Measurements from ENCODE around the gene RTP5.

Gene RTP5

GRCh38 chr2:241891315-241891987 is 21.9 kb downstream of the RTP5 start:
- Histone ChIP-seq H3K27ac (ENCODE audit: insufficient read depth, low read length, poor library complexity, severe bottlenecking) (no peak overlapping the region), H3K36me3 (ENCODE audit: control insufficient read depth, insufficient read depth, low read length) (peaks cover 3% of the 10 kb centered on the region), H3K4me3 (ENCODE audit: insufficient read depth, low read depth, low read length, poor library complexity, severe bottlenecking) (no peak overlapping the region), H3K9me3 (ENCODE audit: control insufficient read depth, low read length) (no peaks in the 10 kb centered on the region), H3K27me3 (replicated peaks; ENCODE audit: control insufficient read depth, insufficient read depth, low read length, poor library complexity, severe bottlenecking) (no peaks in the 10 kb centered on the region), H3K4me1 (ENCODE audit: control insufficient read depth, insufficient read depth, low read length, poor library complexity, severe bottlenecking) (peaks cover 6% of the 10 kb centered on the region)
- DNase-seq = no peak

GRCh38 chr2:241891988-241892298 is 22.4 kb downstream of the RTP5 start:
- no peaks in the 10 kb centered on the region for H3K9me3 ChIP-seq (ENCODE audit: control insufficient read depth, low read length)

GRCh38 chr2:241892299-241893137 is 23.0 kb downstream of the RTP5 start:
- Histone ChIP-seq H3K4me3 (ENCODE audit: insufficient read depth, low read depth, low read length, poor library complexity, severe bottlenecking) (no peak overlapping the region), H3K36me3 (ENCODE audit: control insufficient read depth, insufficient read depth, low read length) (peaks cover 3% of the 10 kb centered on the region), H3K27ac (ENCODE audit: insufficient read depth, low read length, poor library complexity, severe bottlenecking) (no peak overlapping the region), H3K9me3 (ENCODE audit: control insufficient read depth, low read length) (no peaks in the 10 kb centered on the region), H3K27me3 (replicated peaks; ENCODE audit: control insufficient read depth, insufficient read depth, low read length, poor library complexity, severe bottlenecking) (no peaks in the 10 kb centered on the region), H3K4me1 (ENCODE audit: control insufficient read depth, insufficient read depth, low read length, poor library complexity, severe bottlenecking) (peaks cover 6% of the 10 kb centered on the region)
- no peak for DNase-seq

More at GRCh38 chr2:241891988-241892298, 22.4 kb downstream of the RTP5 start:
- Histone ChIP-seq H3K4me3 (ENCODE audit: insufficient read depth, low read depth, low read length, poor library complexity, severe bottlenecking) (no peak overlapping the region), H3K4me1 (ENCODE audit: control insufficient read depth, insufficient read depth, low read length, poor library complexity, severe bottlenecking) (peaks cover 6% of the 10 kb centered on the region), H3K27ac (ENCODE audit: insufficient read depth, low read length, poor library complexity, severe bottlenecking) (no peak overlapping the region), H3K36me3 (ENCODE audit: control insufficient read depth, insufficient read depth, low read length) (peaks cover 3% of the 10 kb centered on the region), H3K27me3 (replicated peaks; ENCODE audit: control insufficient read depth, insufficient read depth, low read length, poor library complexity, severe bottlenecking) (no peaks in the 10 kb centered on the region)
- no peak for DNase-seq

GRCh38 chr2:241893265-241893664 is 23.7 kb downstream of the RTP5 start:
- no peak for DNase-seq
- Histone ChIP-seq H3K4me3 (ENCODE audit: insufficient read depth, low read depth, low read length, poor library complexity, severe bottlenecking) (no peak overlapping the region), H3K4me1 (ENCODE audit: control insufficient read depth, insufficient read depth, low read length, poor library complexity, severe bottlenecking) (peaks cover 3% of the 10 kb centered on the region), H3K36me3 (ENCODE audit: control insufficient read depth, insufficient read depth, low read length) (peaks cover 3% of the 10 kb centered on the region), H3K9me3 (ENCODE audit: control insufficient read depth, low read length) (no peaks in the 10 kb centered on the region), H3K27me3 (replicated peaks; ENCODE audit: control insufficient read depth, insufficient read depth, low read length, poor library complexity, severe bottlenecking) (no peaks in the 10 kb centered on the region), H3K27ac (ENCODE audit: insufficient read depth, low read length, poor library complexity, severe bottlenecking) (no peak overlapping the region)

- H3K36me3 ChIP-seq (ENCODE audit: control insufficient read depth, insufficient read depth, low read length) = peaks cover 3% of the 10 kb centered on the region
- H3K9me3 ChIP-seq (ENCODE audit: control insufficient read depth, low read length) = no peaks in the 10 kb centered on the region
- no peaks in the 10 kb centered on the region for H3K27me3 ChIP-seq (replicated peaks; ENCODE audit: control insufficient read depth, insufficient read depth, low read length, poor library complexity, severe bottlenecking)
- no peak overlapping the region for H3K4me3 ChIP-seq (ENCODE audit: insufficient read depth, low read depth, low read length, poor library complexity, severe bottlenecking)
- H3K4me1 ChIP-seq (ENCODE audit: control insufficient read depth, insufficient read depth, low read length, poor library complexity, severe bottlenecking) = no peaks in the 10 kb centered on the region
- DNase-seq = no peak
- no peak overlapping the region for H3K27ac ChIP-seq (ENCODE audit: insufficient read depth, low read length, poor library complexity, severe bottlenecking)
Observed at GRCh38 chr2:241894056-241894641, 24.6 kb downstream of the RTP5 start.

GRCh38 chr2:241894681-241895426 is 25.3 kb downstream of the RTP5 start:
- Histone ChIP-seq H3K9me3 (ENCODE audit: control insufficient read depth, low read length) (no peaks in the 10 kb centered on the region), H3K4me1 (ENCODE audit: control insufficient read depth, insufficient read depth, low read length, poor library complexity, severe bottlenecking) (no peaks in the 10 kb centered on the region), H3K4me3 (ENCODE audit: insufficient read depth, low read depth, low read length, poor library complexity, severe bottlenecking) (no peak overlapping the region), H3K36me3 (ENCODE audit: control insufficient read depth, insufficient read depth, low read length) (peaks cover 3% of the 10 kb centered on the region), H3K27ac (ENCODE audit: insufficient read depth, low read length, poor library complexity, severe bottlenecking) (no peak overlapping the region), H3K27me3 (replicated peaks; ENCODE audit: control insufficient read depth, insufficient read depth, low read length, poor library complexity, severe bottlenecking) (no peaks in the 10 kb centered on the region)
- no peak for DNase-seq

- no peaks in the 10 kb centered on the region for H3K27me3 ChIP-seq (replicated peaks; ENCODE audit: control insufficient read depth, insufficient read depth, low read length, poor library complexity, severe bottlenecking)
- H3K9me3 ChIP-seq (ENCODE audit: control insufficient read depth, low read length) = no peaks in the 10 kb centered on the region
- DNase-seq = no peak
- H3K36me3 ChIP-seq (ENCODE audit: control insufficient read depth, insufficient read depth, low read length) = peaks cover 3% of the 10 kb centered on the region
- no peak overlapping the region for H3K4me3 ChIP-seq (ENCODE audit: insufficient read depth, low read depth, low read length, poor library complexity, severe bottlenecking)
- H3K4me1 ChIP-seq (ENCODE audit: control insufficient read depth, insufficient read depth, low read length, poor library complexity, severe bottlenecking) = no peaks in the 10 kb centered on the region
- H3K27ac ChIP-seq (ENCODE audit: insufficient read depth, low read length, poor library complexity, severe bottlenecking) = no peak overlapping the region
Observed at GRCh38 chr2:241895427-241895711, 25.8 kb downstream of the RTP5 start.

GRCh38 chr2:241895712-241896641 is 26.4 kb downstream of the RTP5 start:
- Histone ChIP-seq H3K4me3 (ENCODE audit: insufficient read depth, low read depth, low read length, poor library complexity, severe bottlenecking) (no peak overlapping the region), H3K27ac (ENCODE audit: insufficient read depth, low read length, poor library complexity, severe bottlenecking) (no peak overlapping the region), H3K36me3 (ENCODE audit: control insufficient read depth, insufficient read depth, low read length) (no peaks in the 10 kb centered on the region), H3K9me3 (ENCODE audit: control insufficient read depth, low read length) (no peaks in the 10 kb centered on the region), H3K27me3 (replicated peaks; ENCODE audit: control insufficient read depth, insufficient read depth, low read length, poor library complexity, severe bottlenecking) (no peaks in the 10 kb centered on the region), H3K4me1 (ENCODE audit: control insufficient read depth, insufficient read depth, low read length, poor library complexity, severe bottlenecking) (no peaks in the 10 kb centered on the region)
- DNase-seq = no peak

- Histone ChIP-seq H3K36me3 (ENCODE audit: control insufficient read depth, insufficient read depth, low read length) (no peaks in the 10 kb centered on the region), H3K27me3 (replicated peaks; ENCODE audit: control insufficient read depth, insufficient read depth, low read length, poor library complexity, severe bottlenecking) (no peaks in the 10 kb centered on the region), H3K27ac (ENCODE audit: insufficient read depth, low read length, poor library complexity, severe bottlenecking) (no peak overlapping the region), H3K4me3 (ENCODE audit: insufficient read depth, low read depth, low read length, poor library complexity, severe bottlenecking) (no peak overlapping the region), H3K4me1 (ENCODE audit: control insufficient read depth, insufficient read depth, low read length, poor library complexity, severe bottlenecking) (no peaks in the 10 kb centered on the region), H3K9me3 (ENCODE audit: control insufficient read depth, low read length) (no peaks in the 10 kb centered on the region)
- no peak for DNase-seq
Observed at GRCh38 chr2:241896746-241897201, 27.2 kb downstream of the RTP5 start.
